GM12878 (cell line): ENCODE measurements around the gene CARD18. TPM values are rescaled to one million over a fixed set of nuclear protein-coding genes. Genes with fewer than 3 reads are reported as not detected.

Source experiments
- ATAC-seq: fragments of 200-7000 bp; cut with Tn5 transposase; 3 replicates; pipeline ENCODE4 v1.9.1; 2020; ENCODE audit warnings: mild to moderate bottlenecking, moderate library complexity
- BruUV-seq: library from RNA; stranded (reverse); fragments of 400-500 nt; replicated peaks from 2 replicates; lab custom pipeline; 2021; lab: Mats Ljungman, UMichigan
- CTCF ChIA-PET: fragments of 300-600 bp; sonication (Branson Sonifier 250); formaldehyde crosslinking; extraction: SDS; loops from one replicate; lab custom pipeline; 2021; ENCODE audit warnings: inconsistent platforms; lab: Yijun Ruan, JAX
- POLR2A ChIA-PET: fragments of 350-600 bp; formaldehyde crosslinking; extraction: SDS; loops from one replicate; lab custom pipeline; 2021; ENCODE audit warnings: inconsistent platforms; lab: Charles Lee
- RAD21 ChIA-PET: fragments of 300-600 bp; sonication (Branson Sonifier 250); formaldehyde crosslinking; loops from one replicate; lab custom pipeline; 2023; ENCODE audit warnings: antibody characterized with exemption; ENCODE audit not compliant: unreplicated experiment; lab: Charles Lee
- SMC1A ChIA-PET: fragments of 300-600 bp; sonication (Branson Sonifier 250); formaldehyde crosslinking; loops from one replicate; lab custom pipeline; 2023; ENCODE audit not compliant: unreplicated experiment, uncharacterized antibody; lab: Charles Lee
- DNase-seq: peaks from one replicate; pipeline ENCODE4 v3.0.0-alpha.2; 2011; ENCODE audit warnings: low read depth, low spot score
- FAIRE-seq: peaks from 3 replicates; lab custom pipeline; 2011; peaks lifted over from hg19 to GRCh38; lab: Jason Lieb, UNC
- H2AFZ ChIP-seq: 2 replicates; pipeline ENCODE4 v1.6.0; 2011; ENCODE audit warnings: low read depth, low read length, control low read depth; ENCODE audit not compliant: control insufficient read depth
- H3K27ac ChIP-seq: 2 replicates; pipeline ENCODE4 v1.5.1; 2011; ENCODE audit warnings: control low read depth; ENCODE audit not compliant: control insufficient read depth, insufficient read depth
- H3K27me3 ChIP-seq, 2 experiments: replicated peaks in 1 of 2; 2 replicates each; pipeline versions ENCODE4 v1.6.0 to v1.6.1; 2011; ENCODE audit warnings: low read length in 1 of 2; ENCODE audit not compliant: control insufficient read depth in 2 of 2, insufficient read depth in 2 of 2
- H3K36me3 ChIP-seq, 2 experiments: 2 replicates each; pipeline ENCODE4 v1.5.1; 2011; ENCODE audit warnings: low read length in 1 of 2; ENCODE audit not compliant: control insufficient read depth in 2 of 2, insufficient read depth in 2 of 2
- H3K4me1 ChIP-seq: 2 replicates; pipeline ENCODE4 v1.6.1; 2011; ENCODE audit warnings: mild to moderate bottlenecking, low read length, moderate library complexity, mixed read lengths; ENCODE audit not compliant: control insufficient read depth, insufficient read depth
- H3K4me2 ChIP-seq: 2 replicates; pipeline ENCODE4 v1.6.0; 2011; ENCODE audit warnings: control low read depth; ENCODE audit not compliant: control insufficient read depth, insufficient read depth
- H3K4me3 ChIP-seq: fragments of 200-600 bp; sonication (generic); 2 replicates; pipeline ENCODE4 v1.5.1; 2016
- H3K79me2 ChIP-seq: 2 replicates; pipeline ENCODE4 v1.6.0; 2011; ENCODE audit warnings: low read length; ENCODE audit not compliant: control insufficient read depth, insufficient read depth
- H3K9ac ChIP-seq: 2 replicates; pipeline ENCODE4 v1.8.0; 2011; ENCODE audit warnings: low read length, control low read depth, mixed read lengths; ENCODE audit not compliant: control insufficient read depth, insufficient read depth
- H3K9me3 ChIP-seq: replicated peaks from 3 replicates; pipeline ENCODE4 v1.5.1; 2011; ENCODE audit warnings: mild to moderate bottlenecking, low read length; ENCODE audit not compliant: control insufficient read depth, insufficient read depth
- H4K20me1 ChIP-seq: 2 replicates; pipeline ENCODE4 v1.6.0; 2011; ENCODE audit not compliant: control insufficient read depth, insufficient read depth
- MEF2A ChIP-seq: IDR thresholded peaks from 2 replicates; pipeline ENCODE4 v1.6.1; 2011; ENCODE audit warnings: low read depth, mild to moderate bottlenecking, low read length, moderate library complexity; ENCODE audit not compliant: insufficient read depth
- TCF12 ChIP-seq: IDR thresholded peaks from 2 replicates; pipeline ENCODE4 v1.6.1; 2011; ENCODE audit warnings: low read depth, mild to moderate bottlenecking, low read length
- ZNF274 ChIP-seq: IDR thresholded peaks from one replicate; pipeline ENCODE4 v1.8.0; 2011; ENCODE audit not compliant: insufficient read length, insufficient read depth
- ZNF384 ChIP-seq: IDR thresholded peaks from 2 replicates; pipeline ENCODE4 v1.6.1; 2012; ENCODE audit warnings: low read depth, mild to moderate bottlenecking, low read length, improper control_type of control experiment, borderline replicate concordance
- WGBS: methylation state at CpG from one replicate; pipeline ENCODE4 v1.1.6; 2016; ENCODE audit warnings: low lambda C conversion rate; ENCODE audit not compliant: insufficient replicate concordance, insufficient coverage; ENCODE audit errors: missing lambda C conversion rate; 5-methylcytosine and 5-hydroxymethylcytosine counted together
- in situ Hi-C: fragments of 300-500 bp; cut with MboI; formaldehyde crosslinking; loops from 9 replicates; pipeline ENCODE4 v1.14.3; 2018; ENCODE audit warnings: mixed read lengths
- intact Hi-C: fragments of 100-400 bp; cut with micrococcal nuclease; formaldehyde crosslinking; loops from one replicate; pipeline ENCODE4 v1.14.2; 2022; ENCODE audit not compliant: unreplicated experiment
- polyA plus RNA-seq, 11 experiments: library from polyadenylated mRNA; depleted of rRNA in 4 of 11; unstranded in 6 of 11; stranded (reverse) in 5 of 11; fragments of >200 nt; fragmentation: Nextera tagmentation in 4 of 11; fragmentation: Illumina TruSeq in 1 of 11; extraction: Ambion mirVana in 4 of 11; extraction: Trizol in 1 of 11; gene quantifications; 1 replicate in 1 of 11; 2 replicates in 10 of 11; pipeline versions ENCODE4 v1.2.1 to v1.2.3, GENCODE V29; 2011 to 2016; ENCODE audit warnings: inconsistent platforms in 2 of 11, missing spikeins in 2 of 11, low read depth in 1 of 11
- total RNA-seq, 4 experiments: library from RNA; depleted of rRNA in 3 of 4; stranded (reverse); fragments of >200 nt in 3 of 4; fragmentation: Illumina TruSeq in 1 of 4; extraction: Trizol in 1 of 4; gene quantifications; 2 replicates each; pipeline versions ENCODE4 v1.2.1 to v1.2.3, GENCODE V29; 2013 to 2021
- TF ChIP-seq, protein P1 (sequence below): IDR thresholded peaks from 2 replicates; pipeline ENCODE4 v1.6.1; 2011; ENCODE audit warnings: low read depth, low read length, improper control_type of control experiment, borderline replicate concordance
- TF ChIP-seq, protein P2 (sequence below): IDR thresholded peaks from 2 replicates; pipeline ENCODE4 v1.6.1; 2012; ENCODE audit warnings: improper control_type of control experiment, low read depth, low read length; ENCODE audit not compliant: insufficient replicate concordance

CARD18 gene
- total and polyA plus RNA-seq, 10 of the 15 experiments (the other 5 are each of a cell fraction or from before 2014, with no cell fraction given) = not detected

DNA sequence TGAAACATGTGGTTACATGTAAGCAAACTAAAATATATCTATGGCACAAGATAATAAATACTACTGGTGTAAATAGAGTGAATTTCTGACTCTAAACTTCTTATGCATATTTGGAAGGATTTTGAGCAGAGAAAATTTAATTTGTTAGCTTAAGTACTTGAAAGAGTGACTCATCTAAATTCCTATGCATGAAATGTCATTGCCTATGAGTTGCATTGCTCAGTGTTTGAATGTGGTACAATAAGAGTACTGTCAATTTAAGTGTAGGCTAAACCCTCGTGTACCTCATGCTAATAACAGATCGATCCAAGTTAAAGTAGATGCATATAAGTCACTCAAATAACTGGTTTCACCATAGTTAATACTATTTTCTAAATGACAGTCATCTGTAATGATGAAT is 5.3 kb upstream of the CARD18 start:
- CTCF ChIA-PET = no interaction called here
- SMC1A ChIA-PET = no interaction called here
- FAIRE-seq (no peak), ATAC-seq (no peak), DNase-seq (no peak)
- no peak overlapping the region for H3K4me3 ChIP-seq
- no peaks in the 10 kb centered on the region for H3K36me3 ChIP-seq
- BruUV-seq = no TSS peak
- TF ChIP-seq, protein P1, sequence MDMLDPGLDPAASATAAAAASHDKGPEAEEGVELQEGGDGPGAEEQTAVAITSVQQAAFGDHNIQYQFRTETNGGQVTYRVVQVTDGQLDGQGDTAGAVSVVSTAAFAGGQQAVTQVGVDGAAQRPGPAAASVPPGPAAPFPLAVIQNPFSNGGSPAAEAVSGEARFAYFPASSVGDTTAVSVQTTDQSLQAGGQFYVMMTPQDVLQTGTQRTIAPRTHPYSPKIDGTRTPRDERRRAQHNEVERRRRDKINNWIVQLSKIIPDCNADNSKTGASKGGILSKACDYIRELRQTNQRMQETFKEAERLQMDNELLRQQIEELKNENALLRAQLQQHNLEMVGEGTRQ = no peak
- TF ChIP-seq MEF2A = no peak
- no peak for TF ChIP-seq ZNF274
- TF ChIP-seq, protein P2, sequence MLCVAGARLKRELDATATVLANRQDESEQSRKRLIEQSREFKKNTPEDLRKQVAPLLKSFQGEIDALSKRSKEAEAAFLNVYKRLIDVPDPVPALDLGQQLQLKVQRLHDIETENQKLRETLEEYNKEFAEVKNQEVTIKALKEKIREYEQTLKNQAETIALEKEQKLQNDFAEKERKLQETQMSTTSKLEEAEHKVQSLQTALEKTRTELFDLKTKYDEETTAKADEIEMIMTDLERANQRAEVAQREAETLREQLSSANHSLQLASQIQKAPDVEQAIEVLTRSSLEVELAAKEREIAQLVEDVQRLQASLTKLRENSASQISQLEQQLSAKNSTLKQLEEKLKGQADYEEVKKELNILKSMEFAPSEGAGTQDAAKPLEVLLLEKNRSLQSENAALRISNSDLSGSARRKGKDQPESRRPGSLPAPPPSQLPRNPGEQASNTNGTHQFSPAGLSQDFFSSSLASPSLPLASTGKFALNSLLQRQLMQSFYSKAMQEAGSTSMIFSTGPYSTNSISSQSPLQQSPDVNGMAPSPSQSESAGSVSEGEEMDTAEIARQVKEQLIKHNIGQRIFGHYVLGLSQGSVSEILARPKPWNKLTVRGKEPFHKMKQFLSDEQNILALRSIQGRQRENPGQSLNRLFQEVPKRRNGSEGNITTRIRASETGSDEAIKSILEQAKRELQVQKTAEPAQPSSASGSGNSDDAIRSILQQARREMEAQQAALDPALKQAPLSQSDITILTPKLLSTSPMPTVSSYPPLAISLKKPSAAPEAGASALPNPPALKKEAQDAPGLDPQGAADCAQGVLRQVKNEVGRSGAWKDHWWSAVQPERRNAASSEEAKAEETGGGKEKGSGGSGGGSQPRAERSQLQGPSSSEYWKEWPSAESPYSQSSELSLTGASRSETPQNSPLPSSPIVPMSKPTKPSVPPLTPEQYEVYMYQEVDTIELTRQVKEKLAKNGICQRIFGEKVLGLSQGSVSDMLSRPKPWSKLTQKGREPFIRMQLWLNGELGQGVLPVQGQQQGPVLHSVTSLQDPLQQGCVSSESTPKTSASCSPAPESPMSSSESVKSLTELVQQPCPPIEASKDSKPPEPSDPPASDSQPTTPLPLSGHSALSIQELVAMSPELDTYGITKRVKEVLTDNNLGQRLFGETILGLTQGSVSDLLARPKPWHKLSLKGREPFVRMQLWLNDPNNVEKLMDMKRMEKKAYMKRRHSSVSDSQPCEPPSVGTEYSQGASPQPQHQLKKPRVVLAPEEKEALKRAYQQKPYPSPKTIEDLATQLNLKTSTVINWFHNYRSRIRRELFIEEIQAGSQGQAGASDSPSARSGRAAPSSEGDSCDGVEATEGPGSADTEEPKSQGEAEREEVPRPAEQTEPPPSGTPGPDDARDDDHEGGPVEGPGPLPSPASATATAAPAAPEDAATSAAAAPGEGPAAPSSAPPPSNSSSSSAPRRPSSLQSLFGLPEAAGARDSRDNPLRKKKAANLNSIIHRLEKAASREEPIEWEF = no peak
- TF ChIP-seq TCF12 = no peak
- TF ChIP-seq ZNF384 = no peak
- H3K9me3 ChIP-seq = no peaks in the 10 kb centered on the region
- intact Hi-C loops = no loop called here
- no peaks in the 10 kb centered on the region for H3K79me2 ChIP-seq
- H3K27ac ChIP-seq = no peak overlapping the region
- no peaks in the 10 kb centered on the region for H3K4me1 ChIP-seq
- H3K4me2 ChIP-seq = no peak overlapping the region
- H2AFZ ChIP-seq = no peak overlapping the region
- 46% methylated on average over 2 of the region's 2 CpGs for WGBS
- H3K9ac ChIP-seq = no peak overlapping the region
- in situ Hi-C loops = no loop called here
- POLR2A ChIA-PET = no interaction called here
- H4K20me1 ChIP-seq = no peaks in the 10 kb centered on the region
- no peaks in the 10 kb centered on the region for H3K27me3 ChIP-seq
- RAD21 ChIA-PET = no interaction called here
